Liver (tissue), 9 donors: Measurements from ENCODE around the gene SH3D19. TPM values are rescaled to one million over a fixed set of nuclear protein-coding genes. Genes with fewer than 3 reads are reported as not detected.

Source experiments
- DNase-seq: peaks from one replicate; pipeline ENCODE4 v3.0.0-alpha.2; 2017; ENCODE audit warnings: low spot score
- H3K27ac ChIP-seq, 2 donors: one replicate each; pipeline ENCODE4 v1.7.0; 2013; ENCODE audit warnings: inconsistent platforms in 2 of 2, low read length in 2 of 2, control low read depth in 1 of 2, low read depth in 1 of 2, mild to moderate bottlenecking in 1 of 2
- H3K27me3 ChIP-seq, 4 donors: one replicate each; pipeline versions ENCODE4 v1.6.1 to v1.7.0; 2013; ENCODE audit warnings: low read length in 3 of 4, inconsistent platforms in 1 of 4, mild to moderate bottlenecking in 1 of 4, moderate library complexity in 1 of 4; ENCODE audit not compliant: control insufficient read depth in 4 of 4, insufficient read depth in 4 of 4
- H3K36me3 ChIP-seq, 4 donors: one replicate each; pipeline versions ENCODE4 v1.6.1 to v1.7.0; 2013; ENCODE audit warnings: low read length in 3 of 4, mild to moderate bottlenecking in 3 of 4, low read depth in 1 of 4, moderate library complexity in 1 of 4; ENCODE audit not compliant: control insufficient read depth in 4 of 4, insufficient read depth in 3 of 4
- H3K4me1 ChIP-seq, 4 donors: one replicate each; pipeline versions ENCODE4 v1.6.1 to v1.7.0; 2013; ENCODE audit warnings: low read length in 3 of 4, mild to moderate bottlenecking in 3 of 4, moderate library complexity in 1 of 4; ENCODE audit not compliant: control insufficient read depth in 4 of 4, insufficient read depth in 4 of 4
- H3K4me3 ChIP-seq, 3 donors: one replicate each; pipeline versions ENCODE4 v1.6.1 to v1.7.0; 2013; ENCODE audit warnings: low read length in 3 of 3, control low read depth in 1 of 3, low read depth in 1 of 3, mild to moderate bottlenecking in 1 of 3
- H3K9ac ChIP-seq, 2 donors: one replicate each; pipeline ENCODE4 v1.7.0; 2013; ENCODE audit warnings: low read length in 2 of 2, mild to moderate bottlenecking in 2 of 2, moderate library complexity in 2 of 2, control low read depth in 1 of 2, low read depth in 1 of 2
- H3K9me3 ChIP-seq, 4 donors: one replicate each; pipeline versions ENCODE4 v1.6.1 to v1.7.0; 2013; ENCODE audit warnings: low read length in 3 of 4; ENCODE audit not compliant: control insufficient read depth in 4 of 4
- ATF3 ChIP-seq: IDR thresholded peaks from 2 replicates; pipeline ENCODE4 v1.6.1; 2016; ENCODE audit warnings: antibody characterized with exemption
- CTCF ChIP-seq: fragments of 150-350 bp; IDR thresholded peaks from 2 replicates; pipeline ENCODE4 v1.5.1; 2017; ENCODE audit warnings: improper control_type of control experiment, low read depth, low read length; ENCODE audit not compliant: missing input control
- EGR1 ChIP-seq, 2 donors: IDR thresholded peaks; 2 replicates each; pipeline ENCODE4 v1.6.1; 2016 to 2018; ENCODE audit warnings: antibody characterized with exemption in 2 of 2, low read depth in 2 of 2
- FOXA1 ChIP-seq: IDR thresholded peaks from 2 replicates; pipeline ENCODE4 v1.6.1; 2016; ENCODE audit warnings: antibody characterized with exemption
- FOXA2 ChIP-seq: IDR thresholded peaks from 2 replicates; pipeline ENCODE4 v1.6.1; 2016; ENCODE audit warnings: antibody characterized with exemption
- GABPA ChIP-seq, 2 donors: IDR thresholded peaks in 1 of 2; conservative IDR thresholded peaks in 1 of 2; 2 replicates each; pipeline ENCODE4 v1.6.1; 2016; ENCODE audit warnings: antibody characterized with exemption in 2 of 2, mild to moderate bottlenecking in 1 of 2, moderate library complexity in 1 of 2
- HNF4A ChIP-seq, 2 donors: conservative IDR thresholded peaks; 2 replicates each; pipeline ENCODE4 v1.6.1; 2016; ENCODE audit warnings: antibody characterized with exemption in 2 of 2, mild to moderate bottlenecking in 2 of 2
- HNF4G ChIP-seq: IDR thresholded peaks from 2 replicates; pipeline ENCODE4 v1.6.1; 2016; ENCODE audit warnings: antibody characterized with exemption
- JUND ChIP-seq, 2 donors: IDR thresholded peaks; 2 replicates each; pipeline ENCODE4 v1.6.1; 2016; ENCODE audit warnings: antibody characterized with exemption in 2 of 2
- MAX ChIP-seq: IDR thresholded peaks from 2 replicates; pipeline ENCODE4 v1.6.1; 2016; ENCODE audit warnings: antibody characterized with exemption
- NR2F2 ChIP-seq: IDR thresholded peaks from 2 replicates; pipeline ENCODE4 v1.6.1; 2016; ENCODE audit warnings: antibody characterized with exemption
- RAD21 ChIP-seq, 2 donors: IDR thresholded peaks; 2 replicates each; pipeline ENCODE4 v1.6.1; 2016; ENCODE audit warnings: antibody characterized with exemption in 2 of 2, mild to moderate bottlenecking in 2 of 2
- REST ChIP-seq: IDR thresholded peaks from 2 replicates; pipeline ENCODE4 v1.6.1; 2016; ENCODE audit warnings: antibody characterized with exemption, mild to moderate bottlenecking
- RXRA ChIP-seq, 2 donors: IDR thresholded peaks; 2 replicates each; pipeline ENCODE4 v1.6.1; 2017 to 2018; ENCODE audit warnings: antibody characterized with exemption in 2 of 2, mild to moderate bottlenecking in 1 of 2
- SP1 ChIP-seq: IDR thresholded peaks from 2 replicates; pipeline ENCODE4 v1.6.1; 2018; ENCODE audit warnings: antibody characterized with exemption, mild to moderate bottlenecking
- TAF1 ChIP-seq: conservative IDR thresholded peaks from 2 replicates; pipeline ENCODE4 v1.6.1; 2016; ENCODE audit warnings: antibody characterized with exemption, mild to moderate bottlenecking
- YY1 ChIP-seq: IDR thresholded peaks from 2 replicates; pipeline ENCODE4 v1.6.1; 2016; ENCODE audit warnings: antibody characterized with exemption, mild to moderate bottlenecking
- ZBTB33 ChIP-seq: IDR thresholded peaks from 2 replicates; pipeline ENCODE4 v1.6.1; 2016; ENCODE audit warnings: antibody characterized with exemption
- WGBS: extraction: QIAGEN DNeasy Blood & Tissue Kit; methylation state at CpG from one replicate; pipeline ENCODE4 v1.1.7; 2013; 5-methylcytosine and 5-hydroxymethylcytosine counted together
- polyA plus RNA-seq, 2 donors: library from polyadenylated mRNA; stranded (reverse) in 1 of 2; unstranded in 1 of 2; fragments of 200-250 nt in 1 of 2; fragments of >200 nt in 1 of 2; fragmentation: Nextera tagmentation in 1 of 2; extraction: Ambion mirVana in 1 of 2; gene quantifications; one replicate each; pipeline versions ENCODE4 v1.2.1 to v1.2.3, GENCODE V29; 2013 to 2015
- total RNA-seq, 2 donors: library from RNA; depleted of rRNA; stranded (reverse); fragments of >200 nt; gene quantifications; one replicate each; pipeline ENCODE4 v1.2.3, GENCODE V29; 2014
- donor health status: healthy.
- donor health status: healthy.
- donor health status: healthy.
- donor health status: healthy.
- donor health status: healthy.

SH3D19 gene
- total and polyA plus RNA-seq, 4 donors, result 11.0 to 22.2 (median 17.1) TPM

GRCh38 chr4:151094290-151094751, 231.1 kb downstream of the SH3D19 start:
- Histone ChIP-seq H3K9ac (no peak overlapping the region), H3K4me1 (peaks cover 0 to 6% (median 3%) of the 10 kb centered on the region in 4 donors), H3K27me3 (no peaks in the 10 kb centered on the region), H3K36me3 (no peaks in the 10 kb centered on the region), H3K27ac (no peak overlapping the region), H3K4me3 (no peak overlapping the region), H3K9me3 (no peaks in the 10 kb centered on the region)
- 82% methylated on average over 2 of the region's 2 CpGs for WGBS
- no peak for DNase-seq
- TF ChIP-seq FOXA2 (no peak), YY1 (no peak), ZBTB33 (no peak), CTCF (no peak), RXRA (IDR thresholded peaks at IDR 0.05) (no peak), GABPA (IDR thresholded peaks at IDR 0.05 in 1 of 2, conservative IDR thresholded peaks at IDR 0.05 in 1 of 2) (no peak), EGR1 (IDR thresholded peaks at IDR 0.05; ENCODE audit: low read depth in 2 of 2) (no peak), SP1 (no peak), NR2F2 (no peak), RAD21 (IDR thresholded peaks at IDR 0.05) (no peak), HNF4G (no peak), MAX (no peak), REST (no peak), FOXA1 (no peak), HNF4A (conservative IDR thresholded peaks at IDR 0.05) (no peak), TAF1 (no peak), JUND (IDR thresholded peaks at IDR 0.05) (no peak), ATF3 (no peak)
